Measurements from ENCODE around the gene ZNF740. TPM values are rescaled to one million over a fixed set of nuclear protein-coding genes. Genes with fewer than 3 reads are reported as not detected.

The ZNF740 gene
- total RNA-seq, 1 donor, result 14.0 TPM

- no peak for DNase-seq (ENCODE audit: low read depth in 2 of 3, low spot score in 2 of 3)
Measured at GRCh38 chr12:53211476-53212381, 31.2 kb downstream of the ZNF740 start.

- no peak for DNase-seq (ENCODE audit: low read depth in 2 of 3, low spot score in 2 of 3)
Measured at GRCh38 chr12:53212931-53213330, 32.4 kb downstream of the ZNF740 start.

GRCh38 chr12:53213348-53213747, 32.8 kb downstream of the ZNF740 start:
- DNase-seq (ENCODE audit: low read depth in 2 of 3, low spot score in 2 of 3), result peak; percentile 72 to 81 (median 79)

GRCh38 chr12:53214221-53214620, 33.7 kb downstream of the ZNF740 start:
- no peak for DNase-seq (ENCODE audit: low read depth in 2 of 3, low spot score in 2 of 3)

- no peak for DNase-seq (ENCODE audit: low read depth in 2 of 3, low spot score in 2 of 3)
Measured at GRCh38 chr12:53214687-53215455, 34.3 kb downstream of the ZNF740 start.

- DNase-seq (ENCODE audit: low read depth in 2 of 3, low spot score in 2 of 3), result no peak
Measured at GRCh38 chr12:53215497-53215896, 35.0 kb downstream of the ZNF740 start.

- peak in 2 of 3 donors; percentile 55 to 66 for DNase-seq (ENCODE audit: low read depth in 2 of 3, low spot score in 2 of 3)
Measured at GRCh38 chr12:53217051-53217930, 36.8 kb downstream of the ZNF740 start.

- DNase-seq (ENCODE audit: low read depth in 2 of 3, low spot score in 2 of 3), result no peak
Measured at GRCh38 chr12:53217931-53218307, 37.4 kb downstream of the ZNF740 start.

- DNase-seq (ENCODE audit: low read depth in 2 of 3, low spot score in 2 of 3), result no peak
Measured at GRCh38 chr12:53218551-53219291, 38.2 kb downstream of the ZNF740 start.

GRCh38 chr12:53219292-53219955, 38.9 kb downstream of the ZNF740 start:
- DNase-seq (ENCODE audit: low read depth in 2 of 3, low spot score in 2 of 3), result no peak

GRCh38 chr12:53219956-53220693, 39.6 kb downstream of the ZNF740 start:
- DNase-seq (ENCODE audit: low read depth in 2 of 3, low spot score in 2 of 3), result peak; percentile 54 to 67 (median 60)

GRCh38 chr12:53220694-53221202, 40.2 kb downstream of the ZNF740 start:
- peak; percentile 58 to 86 (median 76) for DNase-seq (ENCODE audit: low read depth in 2 of 3, low spot score in 2 of 3)

- peak in 2 of 3 donors; percentile 58 to 68 for DNase-seq (ENCODE audit: low read depth in 2 of 3, low spot score in 2 of 3)
Measured at GRCh38 chr12:53221203-53222080, 40.9 kb downstream of the ZNF740 start.

- no peak for DNase-seq (ENCODE audit: low read depth in 2 of 3, low spot score in 2 of 3)
Measured at GRCh38 chr12:53222170-53222721, 41.7 kb downstream of the ZNF740 start.

GRCh38 chr12:53222806-53223261, 42.3 kb downstream of the ZNF740 start:
- no peak for DNase-seq (ENCODE audit: low read depth in 2 of 3, low spot score in 2 of 3)

GRCh38 chr12:53223389-53224060, 43.0 kb downstream of the ZNF740 start:
- no peak for DNase-seq (ENCODE audit: low read depth in 2 of 3, low spot score in 2 of 3)

All from hematopoietic multipotent progenitor cell (in vitro differentiated cells).